Astrocyte of the spinal cord (primary cell): ENCODE data around the gene DMTF1.

Experiments
- DNase-seq: peaks from one replicate; pipeline ENCODE4 v3.0.0; 2011; ENCODE audit warnings: low read depth, low spot score
- H3K4me3 ChIP-seq: 2 replicates; pipeline ENCODE4 v1.5.1; 2011; ENCODE audit warnings: low read depth, mild to moderate bottlenecking, low read length, moderate library complexity
- CTCF ChIP-seq: IDR thresholded peaks from 2 replicates; pipeline ENCODE4 v1.5.1; 2012; ENCODE audit warnings: low read depth, mild to moderate bottlenecking, low read length, inconsistent platforms
- in situ Hi-C: cut with HindIII; loops from 2 replicates; pipeline ENCODE4 v1.10.0; 2017; ENCODE audit warnings: low sequenced_read_pairs

The DMTF1 gene

GRCh38 chr7:87187120-87187519 lies 34.9 kb downstream of the DMTF1 start:
- in situ Hi-C loops, result no loop called here
- H3K4me3 ChIP-seq, result no peak overlapping the region
- no peak for TF ChIP-seq CTCF
- no peak for DNase-seq

- no peak overlapping the region for H3K4me3 ChIP-seq
- in situ Hi-C loops, result no loop called here
- no peak for DNase-seq
- TF ChIP-seq CTCF, result no peak
Measured at GRCh38 chr7:87188930-87189329, 36.7 kb downstream of the DMTF1 start.

- DNase-seq, result no peak
- no peak for TF ChIP-seq CTCF
- in situ Hi-C loops, result no loop called here
- H3K4me3 ChIP-seq, result no peak overlapping the region
Measured at GRCh38 chr7:87190783-87191182, 38.5 kb downstream of the DMTF1 start.

- TF ChIP-seq CTCF, result no peak
- in situ Hi-C loops, result no loop called here
- no peak for DNase-seq
- H3K4me3 ChIP-seq, result no peak overlapping the region
Measured at GRCh38 chr7:87192784-87193487, 40.7 kb downstream of the DMTF1 start.

- no peak for DNase-seq
- no peak overlapping the region for H3K4me3 ChIP-seq
- TF ChIP-seq CTCF, result no peak
- in situ Hi-C loops, result no loop called here
Measured at GRCh38 chr7:87193912-87194311, 41.7 kb downstream of the DMTF1 start.

GRCh38 chr7:87199241-87199640 lies 47.0 kb downstream of the DMTF1 start:
- DNase-seq, result no peak
- in situ Hi-C loops, result no loop called here
- no peak overlapping the region for H3K4me3 ChIP-seq
- TF ChIP-seq CTCF, result no peak
